Activated CD8-positive, alpha-beta T cell treated with anti-CD3 and anti-CD28 coated beads, Interleukin-2, amount 10 ng/mL, durations not matched to agents 7 days and 5 days (primary cell): Measurements from ENCODE around the gene DHRS3. TPM values are rescaled to one million over a fixed set of nuclear protein-coding genes. Genes with fewer than 3 reads are reported as not detected.
"Not testable (repeated sequence)": the region's sequence is repeated elsewhere in the genome, so short reads cannot be mapped to it uniquely, and the experiment has no call there.

ENCODE experiments used
- ATAC-seq: fragments of 150-1000 bp; cut with Tn5 transposase; one replicate; pipeline ENCODE4 v1.10.0; 2021; ENCODE audit warnings: moderate library complexity
- CTCF ChIA-PET: fragments of 350-600 bp; sonication (Branson Sonifier 250); formaldehyde crosslinking; loops from one replicate; lab custom pipeline; 2021; ENCODE audit warnings: antibody characterized with exemption; lab: Charles Lee
- POLR2A ChIA-PET: fragments of 350-600 bp; sonication (Branson Sonifier 250); formaldehyde crosslinking; loops from one replicate; lab custom pipeline; 2021; ENCODE audit warnings: antibody characterized with exemption; lab: Charles Lee
- DNase-seq: peaks from one replicate; pipeline ENCODE4 v3.0.0-alpha.2; 2020
- H3K27ac Mint-ChIP-seq: one replicate; pipeline ENCODE4 v1.8.0; 2021; ENCODE audit warnings: mild to moderate bottlenecking, mixed read lengths
- H3K27me3 Mint-ChIP-seq: one replicate; pipeline ENCODE4 v1.8.0; 2021; ENCODE audit warnings: low read depth, mixed read lengths
- H3K36me3 Mint-ChIP-seq: one replicate; pipeline ENCODE4 v1.8.0; 2021; ENCODE audit warnings: low read depth, mixed read lengths
- H3K4me1 Mint-ChIP-seq: one replicate; pipeline ENCODE4 v1.8.0; 2021; ENCODE audit warnings: low read depth, mixed read lengths
- H3K4me3 Mint-ChIP-seq: one replicate; pipeline ENCODE4 v1.8.0; 2021; ENCODE audit warnings: mild to moderate bottlenecking, mixed read lengths
- H3K9me3 Mint-ChIP-seq: one replicate; pipeline ENCODE4 v1.8.0; 2022; ENCODE audit warnings: mixed read lengths; ENCODE audit not compliant: insufficient read depth
- total RNA-seq, 2 experiments: library from RNA; stranded (reverse); gene quantifications; one replicate each; pipeline ENCODE4 v1.2.3, GENCODE V29; 2021

DHRS3 gene
- total RNA-seq, 2 experiments from 2014 or later = 86.8 to 89.5 TPM

DNA sequence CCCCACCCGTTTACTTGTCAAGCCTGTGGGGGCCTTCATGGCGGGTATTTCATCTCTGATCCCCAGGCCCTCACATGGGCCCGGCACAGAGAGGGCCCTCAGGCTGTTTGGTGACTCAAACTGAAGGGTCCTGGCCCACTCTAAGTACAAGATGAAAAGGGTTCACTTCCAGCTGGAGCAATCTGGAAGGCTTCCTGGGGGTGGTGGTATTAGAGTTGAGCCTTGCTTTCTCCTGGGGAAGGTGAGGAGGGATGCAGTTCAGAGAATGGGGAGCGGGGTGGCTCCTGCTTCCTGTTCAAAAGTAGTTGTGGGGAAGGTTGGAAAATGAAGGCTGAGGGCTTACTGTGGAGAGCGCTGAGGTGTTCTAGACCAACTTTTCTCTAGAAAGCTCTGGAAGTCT is 47.7 kb downstream of the DHRS3 start:
- Mint-ChIP-seq H3K27ac (peak overlapping the region; percentile 43), H3K4me3 (no peak overlapping the region), H3K36me3 (peaks cover 79% of the 10 kb centered on the region), H3K9me3 (peaks cover 4% of the 10 kb centered on the region), H3K4me1 (no peaks in the 10 kb centered on the region), H3K27me3 (no peaks in the 10 kb centered on the region)
- DNase-seq (no peak), ATAC-seq (no peak)
- CTCF ChIA-PET = no interaction called here
- POLR2A ChIA-PET = no interaction called here

DNA sequence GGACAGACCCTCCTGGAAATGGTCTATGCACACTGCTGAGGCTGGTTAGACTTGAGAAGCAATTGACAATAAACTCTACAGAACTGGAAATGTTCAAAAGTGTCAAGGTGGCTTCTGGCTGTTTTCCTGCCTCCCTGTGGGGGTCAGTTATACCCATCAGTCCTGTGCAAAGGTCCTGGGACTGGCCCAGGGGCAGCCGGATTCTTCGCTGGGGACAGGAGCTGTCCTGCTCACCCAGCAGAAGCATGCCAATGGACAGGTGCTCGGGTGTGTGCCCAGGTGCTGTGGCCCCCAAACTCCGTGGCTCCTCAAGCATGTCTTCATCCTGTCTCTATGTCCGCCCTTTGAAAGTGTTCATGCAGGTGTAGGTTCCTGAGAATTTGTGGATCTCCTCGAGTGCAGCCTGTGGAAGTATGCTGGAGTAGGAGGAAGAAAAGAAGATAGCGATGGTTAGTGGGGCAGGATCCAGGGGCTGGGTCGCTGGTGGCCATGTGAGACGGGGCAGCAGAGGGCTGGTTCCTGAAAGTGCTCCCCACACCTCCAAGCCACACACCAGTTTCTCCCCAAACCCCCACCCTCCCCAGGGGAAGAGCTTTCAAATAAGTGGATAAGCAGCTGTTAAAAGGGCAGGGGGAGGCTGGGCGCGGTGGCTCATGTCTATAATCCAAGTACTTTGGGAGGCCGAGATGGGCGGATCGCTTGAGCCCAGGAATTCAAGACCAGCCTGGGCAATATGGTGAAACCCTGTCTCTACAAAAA is 49.8 kb downstream of the DHRS3 start:
- DNase-seq (no peak), ATAC-seq (no peak)
- H3K4me1 Mint-ChIP-seq = no peaks in the 10 kb centered on the region
- H3K9me3 Mint-ChIP-seq = peaks cover 18% of the 10 kb centered on the region
- peak overlapping the region; percentile 15 for H3K27ac Mint-ChIP-seq
- no peaks in the 10 kb centered on the region for H3K27me3 Mint-ChIP-seq
- H3K4me3 Mint-ChIP-seq = no peak overlapping the region
- CTCF ChIA-PET = no interaction called here
- H3K36me3 Mint-ChIP-seq = peaks cover 78% of the 10 kb centered on the region
- POLR2A ChIA-PET = no interaction called here

DNA sequence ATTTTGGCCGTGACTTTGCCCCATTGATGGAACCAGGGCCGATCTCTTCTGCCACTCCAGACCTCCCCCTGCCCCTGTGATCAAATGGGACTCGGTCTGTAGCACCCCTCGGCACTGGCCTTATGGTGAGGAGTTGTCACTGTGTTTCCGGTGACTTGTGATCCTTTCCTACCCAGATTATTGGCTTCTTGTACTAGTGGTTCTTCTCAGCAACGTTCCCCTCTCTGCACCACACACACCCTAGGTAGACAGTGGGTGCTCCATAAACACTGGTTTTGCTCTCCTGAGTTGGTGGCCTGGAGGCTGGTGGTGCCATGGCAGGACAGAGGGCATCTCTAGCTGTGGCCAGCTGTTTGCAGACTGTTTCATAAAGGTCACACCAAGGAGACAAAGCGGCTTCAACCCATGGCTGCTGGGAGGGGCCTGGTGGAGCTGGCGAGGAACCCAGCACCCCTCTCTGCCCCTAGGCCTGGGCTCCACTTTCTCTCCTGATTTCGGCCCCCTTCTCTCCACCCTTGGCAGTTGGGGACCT is 50.7 kb downstream of the DHRS3 start:
- Mint-ChIP-seq H3K27me3 (no peaks in the 10 kb centered on the region), H3K4me1 (no peaks in the 10 kb centered on the region), H3K36me3 (peaks cover 78% of the 10 kb centered on the region), H3K27ac (no peak overlapping the region), H3K4me3 (no peak overlapping the region), H3K9me3 (peaks cover 20% of the 10 kb centered on the region)
- ChIA-PET CTCF (no interaction called here), POLR2A (no interaction called here)
- ATAC-seq (no peak), DNase-seq (no peak)

DNA sequence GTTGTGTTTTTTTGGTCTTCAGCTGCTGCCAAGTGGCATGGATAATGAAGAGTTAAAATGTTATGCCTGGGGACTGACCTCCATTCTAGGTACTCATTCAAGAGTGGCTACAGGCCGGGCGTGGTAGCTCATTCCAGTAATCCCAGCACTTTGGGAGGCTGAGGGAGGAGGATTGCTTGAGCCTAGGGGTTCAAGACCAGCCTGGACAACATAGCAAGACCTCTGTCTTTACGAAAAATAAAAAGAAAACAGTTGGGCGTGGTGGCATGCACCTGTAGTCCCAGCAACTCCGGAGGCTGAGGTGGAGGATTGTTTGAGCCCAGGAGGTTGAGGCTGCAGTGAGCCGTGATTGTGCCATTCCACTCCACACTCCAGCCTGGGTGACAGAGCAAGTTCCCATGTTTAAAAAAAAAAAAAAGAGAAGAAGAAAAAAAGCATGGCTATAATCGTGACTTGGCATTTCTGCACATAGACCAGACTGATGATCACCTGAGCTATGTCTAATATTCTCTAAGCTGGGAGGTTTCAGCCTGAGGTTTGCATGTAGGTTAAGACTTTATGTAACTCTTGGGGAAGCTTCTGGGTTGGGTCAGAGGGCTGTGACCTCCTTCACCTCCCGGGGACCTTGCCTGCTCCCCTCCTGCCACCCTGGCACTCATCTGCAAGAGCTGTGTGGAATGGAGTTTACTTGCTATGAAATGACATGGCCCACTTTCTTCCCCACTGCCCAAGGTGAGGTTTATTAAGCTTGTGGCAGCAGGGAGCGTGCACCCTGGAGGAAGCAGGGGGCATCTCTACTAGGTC is 51.3 kb downstream of the DHRS3 start:
- ATAC-seq (no peak), DNase-seq (no peak)
- POLR2A ChIA-PET = interaction anchor here (1.3 kb wide), 1 partner anchor 57 kb away, joined by 5 read pairs; no protein-coding TSS in a partner anchor
- Mint-ChIP-seq H3K4me3 (no peak overlapping the region), H3K4me1 (no peaks in the 10 kb centered on the region), H3K27me3 (no peaks in the 10 kb centered on the region), H3K9me3 (peaks cover 22% of the 10 kb centered on the region), H3K27ac (peak overlapping the region; percentile 43), H3K36me3 (peaks cover 74% of the 10 kb centered on the region)
- CTCF ChIA-PET = interaction anchor here (1.1 kb wide), 1 partner anchor 53 kb away, joined by 3 read pairs; no protein-coding TSS in a partner anchor

DNA sequence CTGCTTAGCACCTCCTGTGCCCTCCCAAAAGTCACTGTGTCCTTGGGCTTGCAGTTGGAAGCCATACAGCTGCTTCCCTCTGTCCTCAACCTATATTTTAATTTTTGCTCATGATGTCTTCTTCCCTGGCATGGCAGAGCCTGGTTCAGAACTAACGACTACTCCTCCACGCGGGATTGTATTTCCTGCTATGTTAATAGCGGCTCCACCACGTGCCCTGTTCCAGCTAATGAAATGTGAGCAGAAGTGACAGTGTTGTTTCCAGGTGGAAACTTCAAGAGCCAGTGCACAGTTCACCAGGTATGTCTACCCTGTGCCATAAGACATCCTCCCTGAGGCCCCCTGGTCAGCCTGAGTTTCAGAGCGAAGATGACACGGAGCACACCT is 52.1 kb downstream of the DHRS3 start:
- POLR2A ChIA-PET = interaction anchor here (1.3 kb wide), 1 partner anchor 56 kb away, joined by 5 read pairs; no protein-coding TSS in a partner anchor

DNA sequence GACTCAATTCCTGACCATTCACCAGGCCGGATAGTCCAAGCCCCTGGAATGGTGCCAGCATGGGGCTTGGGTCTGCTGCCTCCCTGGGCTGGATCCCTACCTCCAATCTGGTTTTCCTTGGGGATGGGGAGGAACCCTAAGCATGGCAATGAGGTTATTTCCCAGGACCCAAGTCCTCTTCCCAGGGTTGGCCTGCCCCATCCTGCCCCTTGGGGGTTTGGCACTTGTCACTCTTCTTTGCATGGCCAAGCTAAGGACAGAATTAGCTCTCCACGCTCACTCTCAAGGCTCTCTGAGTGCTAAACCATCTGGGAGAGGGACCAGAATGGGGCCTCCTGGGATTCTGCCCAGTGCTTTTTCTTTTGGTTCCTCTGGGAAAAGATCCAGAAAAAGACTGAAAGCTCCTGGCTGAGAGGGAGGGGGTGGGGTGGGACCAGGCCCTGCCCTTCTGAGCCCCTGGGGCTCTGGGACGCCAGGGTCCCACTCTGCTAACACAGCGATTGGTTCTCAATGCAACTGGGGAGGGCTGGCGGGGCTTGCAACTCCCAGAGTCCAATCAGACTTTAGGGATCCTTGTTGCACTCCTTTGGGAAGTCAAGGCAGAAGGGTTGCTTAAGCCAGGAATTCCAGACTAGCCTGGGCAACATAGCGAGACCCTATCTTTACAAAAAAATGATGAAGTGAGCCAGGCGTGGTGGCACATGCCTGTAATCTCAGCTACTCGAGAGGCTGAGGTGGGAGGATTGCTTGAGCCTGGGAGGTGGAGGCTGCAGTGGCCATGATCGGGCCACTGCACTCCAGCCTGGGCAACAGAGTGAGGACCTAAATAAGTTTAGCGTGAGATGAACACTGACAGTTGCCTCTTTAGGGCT is 52.7 kb downstream of the DHRS3 start:
- Mint-ChIP-seq H3K4me3 (no peak overlapping the region), H3K36me3 (peaks cover 66% of the 10 kb centered on the region), H3K4me1 (no peaks in the 10 kb centered on the region), H3K27me3 (no peaks in the 10 kb centered on the region), H3K9me3 (peaks cover 22% of the 10 kb centered on the region), H3K27ac (no peak overlapping the region)
- POLR2A ChIA-PET = interaction anchor here (1.3 kb wide), 1 partner anchor 55 kb away, joined by 5 read pairs; no protein-coding TSS in a partner anchor
- ATAC-seq (no peak), DNase-seq (no peak)
- CTCF ChIA-PET = no interaction called here

More for the DNA sequence above, 52.1 kb downstream of the DHRS3 start:
- ATAC-seq (no peak), DNase-seq (no peak)
- H3K36me3 Mint-ChIP-seq = peaks cover 68% of the 10 kb centered on the region
- no peak overlapping the region for H3K27ac Mint-ChIP-seq
- CTCF ChIA-PET = interaction anchor here (1.1 kb wide), 1 partner anchor 54 kb away, joined by 3 read pairs; no protein-coding TSS in a partner anchor
- no peak overlapping the region for H3K4me3 Mint-ChIP-seq
- H3K4me1 Mint-ChIP-seq = no peaks in the 10 kb centered on the region
- H3K27me3 Mint-ChIP-seq = no peaks in the 10 kb centered on the region
- H3K9me3 Mint-ChIP-seq = peaks cover 22% of the 10 kb centered on the region

DNA sequence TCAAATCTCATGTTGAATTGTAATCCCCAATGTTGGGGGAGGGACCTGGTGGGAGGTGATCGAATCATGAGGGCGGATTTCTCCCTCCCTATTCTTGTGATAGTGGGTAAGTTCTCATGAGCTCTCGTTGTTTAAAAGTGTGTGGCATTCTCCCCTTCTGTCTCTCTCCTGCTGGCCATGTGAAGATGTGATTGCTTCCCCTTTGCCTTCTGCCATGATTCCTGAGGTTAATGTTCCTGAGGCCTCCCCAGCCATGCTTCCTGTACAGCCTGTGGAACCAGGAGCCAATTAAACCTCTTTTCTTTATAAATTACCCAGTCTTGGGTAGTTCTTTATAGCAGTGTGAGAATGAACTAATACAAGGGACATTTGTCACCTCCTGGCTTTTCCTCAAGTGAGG is 53.8 kb downstream of the DHRS3 start:
- H3K4me3 Mint-ChIP-seq, H3K27ac Mint-ChIP-seq, H3K4me1 Mint-ChIP-seq, POLR2A ChIA-PET, ATAC-seq, DNase-seq, H3K27me3 Mint-ChIP-seq, CTCF ChIA-PET: not testable (repeated sequence)
- Mint-ChIP-seq H3K36me3 (peaks cover 59% of the 10 kb centered on the region), H3K9me3 (peaks cover 22% of the 10 kb centered on the region)

DNA sequence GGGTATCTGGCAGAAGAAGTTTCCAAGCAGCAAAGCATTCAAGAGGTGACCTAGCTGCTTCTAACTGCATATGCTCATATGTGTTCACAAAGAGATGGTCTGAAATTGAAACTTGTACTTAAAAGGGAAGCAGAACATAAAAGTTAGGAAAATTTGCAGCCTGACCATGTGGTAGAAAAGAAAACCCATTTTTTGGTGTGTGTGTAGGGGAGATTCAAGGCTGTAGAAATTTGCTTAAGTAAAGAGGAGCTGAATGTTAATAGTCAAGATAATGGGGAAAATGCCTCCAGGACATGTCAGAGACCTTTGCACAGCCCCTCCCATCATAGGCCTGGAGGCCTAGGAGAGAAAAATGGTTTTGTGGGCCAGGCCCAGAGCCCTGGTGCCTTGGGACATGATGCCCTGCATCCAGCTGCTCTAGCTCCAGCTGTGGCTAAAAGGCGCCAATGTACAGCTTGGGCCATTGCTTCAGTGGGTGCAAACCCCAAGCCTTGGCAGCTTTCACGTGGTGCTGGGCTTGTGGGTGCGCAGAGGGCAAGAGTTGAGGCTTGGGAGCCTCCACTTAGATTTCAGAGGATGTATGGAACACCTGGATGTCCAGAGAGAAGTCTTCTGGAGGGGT is 54.9 kb downstream of the DHRS3 start:
- Mint-ChIP-seq H3K27ac (no peak overlapping the region), H3K27me3 (no peaks in the 10 kb centered on the region), H3K4me1 (no peaks in the 10 kb centered on the region), H3K9me3 (peaks cover 22% of the 10 kb centered on the region), H3K36me3 (peaks cover 54% of the 10 kb centered on the region), H3K4me3 (no peak overlapping the region)
- no peak for ATAC-seq
- ChIA-PET POLR2A (no interaction called here), CTCF (no interaction called here)
- DNase-seq = no peak

DNA sequence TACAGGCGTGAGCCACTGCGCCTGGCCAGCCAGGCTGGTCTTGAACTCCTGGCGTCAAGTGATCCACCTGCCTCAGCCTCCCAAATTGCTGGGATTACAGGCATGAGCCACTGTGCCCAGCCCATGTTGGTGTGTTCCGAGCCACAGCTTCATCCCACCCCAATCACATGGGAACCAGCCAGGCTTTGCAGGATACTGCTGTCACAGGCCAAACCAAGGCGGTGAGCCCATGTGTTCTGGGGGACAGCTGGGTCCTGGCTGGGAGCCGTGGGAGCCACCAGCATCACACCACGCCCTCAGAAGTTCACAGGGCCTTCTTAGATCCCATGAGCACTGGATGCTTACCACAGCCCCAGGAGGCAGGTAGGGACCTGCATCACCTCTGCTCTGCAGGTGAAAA is 56.9 kb downstream of the DHRS3 start:
- DNase-seq = no peak
- Mint-ChIP-seq H3K27me3 (no peaks in the 10 kb centered on the region), H3K27ac (no peak overlapping the region), H3K4me3 (no peak overlapping the region), H3K36me3 (peaks cover 35% of the 10 kb centered on the region), H3K9me3 (peaks cover 20% of the 10 kb centered on the region), H3K4me1 (peaks cover 5% of the 10 kb centered on the region)
- ATAC-seq = no peak
- ChIA-PET POLR2A (no interaction called here), CTCF (no interaction called here)

DNA sequence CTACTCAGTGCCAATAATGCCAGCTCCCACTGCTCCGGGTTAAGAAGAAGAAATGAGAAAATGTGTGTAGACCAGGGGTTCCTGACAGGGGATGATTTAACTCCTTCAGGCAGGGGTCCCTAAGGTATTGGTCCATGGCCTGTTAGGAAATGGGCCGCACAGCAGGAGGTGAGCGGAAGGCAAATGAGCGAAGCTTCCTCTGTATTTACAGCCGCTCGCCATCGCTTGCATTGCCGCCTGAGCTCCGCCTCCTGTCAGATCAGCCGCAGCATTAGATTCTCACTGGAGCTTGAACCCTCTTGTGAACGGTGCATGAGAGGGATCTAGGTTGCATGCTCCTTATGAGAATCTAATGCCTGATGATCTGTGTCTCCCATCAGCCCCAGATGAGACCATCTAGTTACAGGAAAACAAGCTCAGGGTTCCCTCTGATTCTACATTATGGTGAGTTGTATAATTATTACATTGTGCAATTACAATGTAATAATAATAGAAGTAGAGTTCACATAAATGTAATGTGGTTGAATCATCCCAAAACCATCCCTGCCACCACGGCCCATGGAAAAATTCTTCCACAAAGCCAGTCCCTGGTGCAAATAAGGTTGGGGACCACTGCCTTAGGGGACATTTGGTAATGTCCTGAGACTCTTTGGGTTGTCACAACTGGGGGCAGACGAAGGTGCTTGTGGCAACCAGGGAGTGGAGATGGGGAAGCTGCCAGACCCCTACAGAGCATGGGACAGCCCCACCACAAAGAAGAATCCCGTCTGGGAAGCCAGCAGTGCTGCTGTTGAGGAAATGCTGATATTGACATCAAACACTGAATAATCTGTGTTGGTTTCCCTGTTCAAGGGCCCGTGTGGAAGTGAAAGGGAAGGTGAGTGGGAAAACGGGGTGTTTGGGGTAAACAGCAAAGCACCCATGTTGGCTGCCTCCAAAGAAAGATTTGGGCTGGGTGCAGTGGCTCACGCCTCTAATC is 60.8 kb downstream of the DHRS3 start:
- no peak overlapping the region for H3K27ac Mint-ChIP-seq
- ATAC-seq (no peak), DNase-seq (no peak)
- H3K27me3 Mint-ChIP-seq = no peaks in the 10 kb centered on the region
- CTCF ChIA-PET = no interaction called here
- H3K36me3 Mint-ChIP-seq = peaks cover under 1% of the 10 kb centered on the region
- POLR2A ChIA-PET = interaction anchor here (0.9 kb wide), 1 partner anchor 47 kb away, joined by 3 read pairs; no protein-coding TSS in a partner anchor
- peaks cover under 1% of the 10 kb centered on the region for H3K9me3 Mint-ChIP-seq
- H3K4me1 Mint-ChIP-seq = peaks cover 5% of the 10 kb centered on the region
- H3K4me3 Mint-ChIP-seq = no peak overlapping the region
